ENCODE data around the gene RPUSD4. TPM values are rescaled to one million over a fixed set of nuclear protein-coding genes. Genes with fewer than 3 reads are reported as not detected.

RPUSD4 gene
- total RNA-seq, 1 donor from 2014 or later: 24.7 TPM

GRCh38 chr11:126157326-126158030, 54.0 kb downstream of the RPUSD4 start:
- no peak for DNase-seq (ENCODE audit: low spot score)

GRCh38 chr11:126156814-126157213, 54.6 kb downstream of the RPUSD4 start:
- DNase-seq (ENCODE audit: low spot score): no peak

GRCh38 chr11:126155402-126156187, 55.9 kb downstream of the RPUSD4 start:
- no peak for DNase-seq (ENCODE audit: low spot score)

GRCh38 chr11:126154691-126155090, 56.8 kb downstream of the RPUSD4 start:
- DNase-seq (ENCODE audit: low spot score): no peak

GRCh38 chr11:126153972-126154371, 57.5 kb downstream of the RPUSD4 start:
- DNase-seq (ENCODE audit: low spot score): no peak

- no peak for DNase-seq (ENCODE audit: low spot score)
These were observed 58.4 kb downstream of the RPUSD4 start for GRCh38 chr11:126153006-126153405.

- no peak for DNase-seq (ENCODE audit: low spot score)
These were observed 58.9 kb downstream of the RPUSD4 start for GRCh38 chr11:126152586-126152985.

GRCh38 chr11:126152152-126152551, 59.3 kb downstream of the RPUSD4 start:
- DNase-seq (ENCODE audit: low spot score): no peak

Other genes with a start within 250 kb of the RPUSD4 start
- 7.4 TPM for gene CDON, start 148.8 kb downstream of the RPUSD4 start, total RNA-seq
- gene FAM118B, start 132 bp upstream of the RPUSD4 start, total RNA-seq: 22.2 TPM
- gene SRPRA, start 57.2 kb upstream of the RPUSD4 start, total RNA-seq: 130 TPM
- gene FOXRED1, start 57.5 kb upstream of the RPUSD4 start, total RNA-seq: 29.8 TPM
- 14.5 TPM for gene TIRAP, start 71.4 kb upstream of the RPUSD4 start, total RNA-seq
- gene DCPS, start 92.4 kb upstream of the RPUSD4 start, total RNA-seq: 23.2 TPM
- 46.4 TPM for gene ST3GAL4, start 144.0 kb upstream of the RPUSD4 start, total RNA-seq

All from ureter (tissue), 1 donor.